Fibroblast of lung (primary cell): Measurements from ENCODE around the gene PCAT7.
"Not testable (repeated sequence)": the region's sequence is repeated elsewhere in the genome, so short reads cannot be mapped to it uniquely, and the experiment has no call there.

ENCODE experiments used
- EZH2 ChIP-seq: IDR thresholded peaks from 2 replicates; pipeline ENCODE4 v1.5.1; 2012; ENCODE audit warnings: low read length, control low read depth, mild to moderate bottlenecking; ENCODE audit errors: missing control alignments
- TF ChIP-seq, protein P1 (sequence below), 2 donors: IDR thresholded peaks in 1 of 2; conservative IDR thresholded peaks in 1 of 2; 1 replicate in 1 of 2; 2 replicates in 1 of 2; pipeline ENCODE4 v1.5.1; 2011 to 2012; ENCODE audit warnings: low read length in 2 of 2, control low read depth in 1 of 2, inconsistent platforms in 1 of 2, low read depth in 1 of 2, mild to moderate bottlenecking in 1 of 2

DNA sequence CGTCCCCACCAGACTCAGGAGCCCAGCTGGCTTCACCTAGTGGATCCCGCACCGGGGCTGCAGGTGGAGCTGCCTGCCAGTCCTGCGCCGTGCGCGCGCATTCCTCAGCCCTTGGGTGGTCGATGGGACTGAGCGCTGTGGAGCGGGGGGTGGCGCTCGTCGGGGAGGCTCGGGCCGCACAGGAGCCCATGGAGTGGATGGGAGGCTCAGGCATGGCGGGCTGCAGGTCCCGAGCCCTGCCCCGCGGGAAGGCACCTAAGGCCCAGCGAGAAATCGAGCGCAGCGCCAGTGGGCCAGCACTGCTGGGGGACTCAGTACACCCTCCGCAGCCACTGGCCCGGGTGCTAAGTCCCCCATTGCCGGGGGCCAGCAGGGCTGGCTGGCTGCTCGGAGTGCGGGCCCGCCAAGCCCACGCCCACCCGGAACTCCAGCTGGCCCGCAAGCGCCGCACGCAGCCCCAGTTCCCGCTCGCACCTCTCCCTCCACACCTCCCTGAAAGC is 36.2 kb downstream of the PCAT7 start:
- TF ChIP-seq, protein P1, sequence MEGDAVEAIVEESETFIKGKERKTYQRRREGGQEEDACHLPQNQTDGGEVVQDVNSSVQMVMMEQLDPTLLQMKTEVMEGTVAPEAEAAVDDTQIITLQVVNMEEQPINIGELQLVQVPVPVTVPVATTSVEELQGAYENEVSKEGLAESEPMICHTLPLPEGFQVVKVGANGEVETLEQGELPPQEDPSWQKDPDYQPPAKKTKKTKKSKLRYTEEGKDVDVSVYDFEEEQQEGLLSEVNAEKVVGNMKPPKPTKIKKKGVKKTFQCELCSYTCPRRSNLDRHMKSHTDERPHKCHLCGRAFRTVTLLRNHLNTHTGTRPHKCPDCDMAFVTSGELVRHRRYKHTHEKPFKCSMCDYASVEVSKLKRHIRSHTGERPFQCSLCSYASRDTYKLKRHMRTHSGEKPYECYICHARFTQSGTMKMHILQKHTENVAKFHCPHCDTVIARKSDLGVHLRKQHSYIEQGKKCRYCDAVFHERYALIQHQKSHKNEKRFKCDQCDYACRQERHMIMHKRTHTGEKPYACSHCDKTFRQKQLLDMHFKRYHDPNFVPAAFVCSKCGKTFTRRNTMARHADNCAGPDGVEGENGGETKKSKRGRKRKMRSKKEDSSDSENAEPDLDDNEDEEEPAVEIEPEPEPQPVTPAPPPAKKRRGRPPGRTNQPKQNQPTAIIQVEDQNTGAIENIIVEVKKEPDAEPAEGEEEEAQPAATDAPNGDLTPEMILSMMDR (conservative IDR thresholded peaks at IDR 0.05 in 1 of 2, IDR thresholded peaks at IDR 0.05 in 1 of 2; ENCODE audit: low read depth in 1 of 2, low read length in 2 of 2): not testable (repeated sequence)
- not testable (repeated sequence) for TF ChIP-seq EZH2
